GM19099 (cell line): ENCODE data around the gene SHISA6.

ENCODE experiments used
- POLR2A ChIP-seq: IDR thresholded peaks from 3 replicates; pipeline ENCODE4 v1.6.1; 2011; ENCODE audit warnings: low read depth; ENCODE audit not compliant: insufficient read length; ENCODE audit errors: extremely low read depth

The SHISA6 gene

DNA sequence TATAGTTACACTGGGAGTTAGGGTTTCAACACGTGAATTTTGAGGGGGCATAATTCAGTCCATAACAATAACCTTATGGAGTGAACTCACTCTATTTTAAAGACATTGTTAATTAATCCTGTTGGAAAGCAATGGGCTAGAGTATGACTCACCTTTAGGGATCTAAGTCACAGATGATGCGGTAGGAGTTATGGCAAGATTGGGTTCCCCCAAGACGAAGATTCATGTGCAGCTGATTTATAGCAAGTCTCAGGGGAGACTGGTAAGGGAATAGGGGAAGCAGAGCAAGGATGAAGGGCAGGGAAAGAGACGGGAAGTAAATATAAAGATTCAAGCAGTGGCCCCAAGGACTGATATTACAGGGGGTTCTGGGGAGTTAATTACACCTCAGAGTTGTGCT lies 197.7 kb downstream of the SHISA6 start:
- TF ChIP-seq POLR2A, result no peak

DNA sequence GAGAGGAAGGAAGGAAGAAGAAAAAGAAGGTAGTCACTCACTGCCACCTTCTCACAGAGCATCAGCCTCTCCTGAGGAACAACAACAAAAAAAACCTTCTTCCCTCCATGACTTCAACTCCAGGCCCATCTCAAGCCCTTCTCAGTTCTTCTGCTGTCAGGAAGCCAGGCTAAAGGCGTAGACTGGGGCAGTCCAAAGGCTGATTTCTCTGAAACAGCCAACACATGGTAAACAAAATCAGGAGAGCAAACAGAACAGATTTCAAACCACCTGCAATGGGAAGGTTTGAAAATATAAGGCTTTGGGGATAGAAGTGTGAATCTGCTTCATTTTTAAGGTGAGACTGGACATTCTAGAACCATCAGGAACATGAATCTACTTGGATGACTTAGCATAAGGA lies 200.0 kb downstream of the SHISA6 start:
- no peak for TF ChIP-seq POLR2A

DNA sequence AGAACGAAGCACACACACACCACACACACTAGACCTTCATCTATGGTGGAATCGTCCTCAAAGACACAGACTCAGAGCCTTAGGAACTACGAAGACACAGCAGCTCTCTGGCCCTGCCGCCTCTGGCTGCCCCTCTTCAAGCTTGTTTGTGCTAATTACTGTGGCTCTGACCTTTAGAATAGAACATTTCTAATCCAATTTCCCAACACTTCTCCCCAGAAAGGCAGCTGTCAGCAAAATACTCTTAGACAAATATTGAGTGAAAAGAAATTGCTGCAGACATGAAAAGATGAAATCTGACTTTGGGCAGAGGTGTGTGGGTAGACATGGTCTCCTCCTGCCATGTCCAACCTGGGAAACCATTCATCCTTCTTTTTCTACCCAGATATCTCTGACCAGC lies 205.3 kb downstream of the SHISA6 start:
- no peak for TF ChIP-seq POLR2A

DNA sequence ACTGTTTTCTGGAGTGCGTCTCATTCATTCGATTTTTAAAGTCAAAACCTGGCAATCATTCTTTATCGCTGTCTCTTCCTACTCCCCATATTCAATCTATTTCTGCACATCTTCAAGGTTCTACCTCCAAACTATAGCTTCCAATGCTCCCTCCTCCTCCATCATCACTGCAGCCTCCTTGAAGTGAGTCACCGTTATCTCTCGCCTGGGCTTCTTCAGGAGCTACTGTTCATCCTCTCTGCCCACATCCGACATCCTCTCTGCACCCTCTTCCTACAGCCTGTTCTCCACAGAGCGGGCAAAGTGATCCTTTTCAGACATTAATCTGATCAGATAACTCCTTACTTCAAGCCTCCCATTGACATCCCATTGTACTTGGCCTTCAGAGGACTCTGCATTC lies 213.1 kb downstream of the SHISA6 start:
- no peak for TF ChIP-seq POLR2A

DNA sequence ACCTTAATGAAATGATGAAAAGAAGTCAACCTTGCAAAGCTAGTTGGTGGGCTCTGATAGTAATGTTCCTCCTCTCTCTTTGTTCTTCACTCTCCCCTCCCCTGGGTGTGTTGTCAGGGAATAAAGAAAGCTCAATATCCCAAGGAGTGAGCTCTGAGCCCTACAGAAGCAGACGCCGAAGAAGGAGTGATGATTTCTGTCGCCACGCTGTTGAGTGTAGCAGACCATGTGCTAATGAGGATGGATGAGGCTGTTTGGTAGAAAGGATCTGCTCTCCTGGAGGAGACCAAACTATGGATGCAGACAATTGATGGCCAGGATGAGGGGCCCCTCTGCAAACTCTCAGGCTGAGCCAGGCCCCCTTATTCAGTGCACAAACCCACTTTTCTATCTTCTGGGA lies 217.3 kb downstream of the SHISA6 start:
- no peak for TF ChIP-seq POLR2A

DNA sequence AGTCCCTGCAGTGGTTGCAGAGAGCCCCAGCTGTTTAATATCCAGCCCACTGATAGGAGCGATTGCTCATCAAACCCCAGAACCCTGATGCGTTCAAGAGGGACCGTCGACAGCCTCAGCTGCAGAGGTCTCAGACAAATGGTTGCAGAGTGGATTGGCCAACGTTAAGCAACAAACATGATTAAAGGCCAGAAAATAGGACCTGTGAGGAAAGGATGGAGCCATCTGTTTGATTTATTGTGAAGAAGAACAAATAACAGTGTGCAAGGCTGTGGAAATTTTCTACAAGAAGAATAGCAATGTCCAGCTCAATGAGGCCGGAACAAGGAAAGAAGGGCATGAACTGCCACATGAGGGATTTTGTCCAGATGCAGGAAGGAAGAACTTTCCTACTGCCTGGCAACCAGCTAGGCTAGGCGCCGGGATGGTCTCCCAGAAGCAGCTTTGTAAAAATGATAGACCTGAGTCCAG lies 218.9 kb downstream of the SHISA6 start:
- TF ChIP-seq POLR2A, result no peak

DNA sequence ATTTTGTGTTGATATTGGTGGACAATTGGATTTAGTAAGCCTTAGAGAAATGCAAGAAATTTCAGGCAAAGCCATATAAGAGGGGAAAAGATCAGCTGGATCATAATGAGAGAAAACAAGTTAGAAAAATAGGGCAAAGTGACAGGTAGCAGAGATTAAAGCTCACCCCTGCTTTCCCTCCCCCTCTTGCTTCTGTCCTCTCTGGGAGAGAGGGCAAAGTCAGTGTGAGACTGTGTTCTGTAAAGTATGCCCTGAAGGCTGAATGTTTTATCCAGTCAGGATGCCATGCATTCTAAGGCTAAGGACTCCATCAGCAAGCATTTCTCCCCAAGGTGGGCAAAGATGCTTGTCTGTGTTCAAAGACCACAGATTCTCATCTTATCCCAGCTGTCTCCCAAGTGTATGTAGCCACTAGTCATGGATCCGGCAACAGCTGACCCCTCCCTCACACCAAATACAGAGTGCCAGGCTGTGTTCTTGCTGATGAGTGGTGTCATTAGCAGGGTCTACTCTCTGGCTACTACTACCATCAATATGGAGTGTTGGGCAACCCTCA lies 221.1 kb downstream of the SHISA6 start:
- no peak for TF ChIP-seq POLR2A

DNA sequence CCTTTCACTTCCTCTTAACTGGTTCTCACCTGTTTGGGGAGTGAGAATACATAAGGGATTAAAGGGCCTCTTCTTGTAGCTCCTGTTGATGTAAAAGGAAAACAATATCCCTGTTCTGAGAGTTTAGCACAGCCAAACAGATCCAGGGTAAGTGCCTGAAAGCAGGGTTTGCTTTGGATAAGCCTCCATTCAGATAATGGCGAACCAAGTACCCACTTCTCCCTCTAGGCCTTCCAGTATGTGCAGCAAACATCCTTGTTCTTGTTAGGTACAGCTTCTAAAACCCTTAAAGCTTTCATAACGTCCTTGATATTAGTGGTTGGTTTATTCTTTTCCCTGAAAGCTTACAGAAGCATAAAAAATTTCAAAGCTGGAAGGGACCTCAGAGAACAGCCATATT lies 226.6 kb downstream of the SHISA6 start:
- no peak for TF ChIP-seq POLR2A

DNA sequence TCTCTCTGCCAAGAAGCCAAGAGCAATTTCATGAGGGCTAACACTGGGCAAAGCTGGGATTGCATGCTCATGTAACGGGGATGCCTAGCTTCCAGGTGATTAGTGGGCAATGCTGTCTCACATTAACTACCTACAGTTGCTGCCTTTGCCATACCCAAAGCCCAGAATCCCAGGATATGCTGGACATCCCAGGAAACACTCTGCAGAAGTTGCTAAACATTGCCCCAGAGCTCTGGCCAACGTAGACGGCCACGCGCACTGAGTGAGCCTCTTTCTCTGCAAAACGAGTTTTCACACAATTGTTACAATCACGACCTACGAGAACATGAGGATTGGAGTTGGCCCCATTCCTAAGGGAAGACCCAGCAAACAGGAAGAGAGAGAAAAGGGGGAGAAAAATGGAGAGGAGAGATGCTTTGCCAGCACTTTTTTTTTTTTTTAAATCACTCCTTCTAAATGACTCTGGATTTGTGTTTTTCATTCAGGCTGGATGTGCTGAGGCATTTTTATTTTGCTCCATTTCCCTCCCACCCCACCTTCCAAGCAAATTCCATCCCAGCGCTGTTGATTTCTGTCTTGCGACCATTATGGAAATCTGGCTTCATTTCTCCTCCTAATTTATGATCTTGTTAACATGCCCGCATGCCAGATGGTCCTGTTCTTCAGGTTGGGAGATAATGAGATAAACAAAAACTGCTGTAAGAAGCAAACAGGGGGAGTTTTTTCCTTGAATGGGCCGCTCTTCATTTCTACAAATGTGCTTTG lies 244.5 kb downstream of the SHISA6 start:
- no peak for TF ChIP-seq POLR2A

DNA sequence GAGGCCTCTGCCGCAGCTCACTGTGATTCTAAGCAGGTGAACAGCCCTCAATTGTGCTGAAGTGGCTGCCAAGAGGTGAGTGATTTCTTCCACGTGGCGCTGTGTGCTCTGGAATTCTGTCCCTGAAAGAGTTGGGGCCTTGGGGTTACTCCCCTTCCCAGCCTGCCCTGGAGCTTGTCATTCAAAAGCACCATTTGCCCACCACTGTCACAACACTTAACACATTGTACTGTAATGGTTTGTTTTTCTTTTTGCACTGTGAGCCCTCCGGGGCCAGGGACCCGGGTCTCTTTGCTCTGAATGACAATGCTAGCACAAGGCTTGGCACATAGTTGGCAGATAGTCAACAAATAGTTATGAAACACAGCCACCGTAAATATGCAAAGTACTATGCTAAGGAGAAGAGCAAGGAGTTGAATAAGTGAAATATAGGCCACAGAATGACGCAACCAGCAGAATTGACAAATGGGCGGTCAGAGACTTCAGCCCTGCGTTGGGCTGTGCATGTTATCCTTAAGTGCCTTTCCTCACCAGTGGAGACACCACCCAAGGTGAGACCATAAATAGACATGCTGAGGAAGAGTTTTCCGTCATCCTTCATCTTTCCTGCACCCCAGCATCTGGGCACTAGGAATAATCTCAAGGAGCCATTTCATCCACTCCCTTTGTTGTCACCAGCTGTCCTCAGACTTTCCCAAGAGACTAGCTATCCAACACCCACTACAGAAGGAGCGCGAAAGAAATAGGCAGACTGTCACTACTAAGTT lies 245.3 kb downstream of the SHISA6 start:
- TF ChIP-seq POLR2A, result no peak

DNA sequence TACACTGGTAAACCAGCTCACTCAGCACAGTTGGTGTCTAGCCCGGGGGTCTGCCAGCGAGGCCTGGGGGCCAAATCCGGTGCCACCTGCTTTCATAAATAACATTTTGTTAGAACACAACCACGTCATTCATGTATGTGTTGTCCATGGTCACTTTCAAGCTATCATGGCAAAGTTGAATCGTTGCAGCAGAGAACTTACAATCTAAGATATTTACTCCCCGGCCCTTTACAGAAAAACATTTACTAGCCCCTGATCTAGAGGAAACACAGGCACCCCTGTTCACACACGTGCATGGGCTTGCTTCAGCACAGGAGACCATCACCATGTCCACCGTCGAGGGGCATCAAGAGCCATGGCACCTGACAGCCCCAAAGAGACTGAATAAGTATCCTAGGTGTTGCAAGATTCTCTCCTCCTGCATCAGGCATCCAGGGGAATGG lies 245.9 kb downstream of the SHISA6 start:
- no peak for TF ChIP-seq POLR2A

DNA sequence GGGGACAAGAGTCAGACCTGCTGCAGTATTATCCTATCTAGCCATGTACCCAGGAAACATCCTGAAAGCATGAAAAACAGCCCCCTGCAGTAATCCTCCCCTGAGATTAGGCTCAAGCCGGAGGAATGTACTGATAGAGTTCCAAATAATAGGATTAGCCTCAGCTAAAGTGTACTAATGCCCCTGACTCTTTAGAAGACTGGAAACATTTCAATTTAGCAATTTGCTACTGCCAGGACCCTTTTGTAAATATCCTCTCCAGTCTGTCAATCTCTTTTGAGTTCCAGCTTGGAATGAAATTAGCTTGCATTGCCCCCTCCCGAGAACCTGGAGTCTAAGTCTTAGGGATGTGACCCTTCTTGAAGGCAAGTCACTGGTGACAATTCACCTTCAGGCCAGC lies 246.5 kb downstream of the SHISA6 start:
- no peak for TF ChIP-seq POLR2A

DNA sequence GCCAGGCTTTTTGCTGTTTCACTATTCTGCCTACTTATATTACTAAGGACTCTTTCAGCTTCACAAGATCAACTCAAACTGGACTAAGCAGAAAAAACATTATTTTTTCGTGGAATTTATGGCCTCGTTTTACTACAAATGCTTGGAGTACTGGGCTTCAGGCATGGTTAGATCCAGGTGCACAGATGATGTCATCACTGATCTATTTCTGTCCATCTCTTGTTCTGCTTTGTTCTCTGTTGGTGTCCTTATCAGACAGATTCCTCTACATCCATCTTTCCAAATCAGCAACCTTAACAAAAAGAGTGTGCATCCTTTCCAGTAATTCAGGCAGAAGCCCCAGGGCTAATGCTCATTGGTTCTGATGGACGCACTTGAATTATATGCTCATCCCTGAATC lies 247.4 kb downstream of the SHISA6 start:
- TF ChIP-seq POLR2A, result no peak

DNA sequence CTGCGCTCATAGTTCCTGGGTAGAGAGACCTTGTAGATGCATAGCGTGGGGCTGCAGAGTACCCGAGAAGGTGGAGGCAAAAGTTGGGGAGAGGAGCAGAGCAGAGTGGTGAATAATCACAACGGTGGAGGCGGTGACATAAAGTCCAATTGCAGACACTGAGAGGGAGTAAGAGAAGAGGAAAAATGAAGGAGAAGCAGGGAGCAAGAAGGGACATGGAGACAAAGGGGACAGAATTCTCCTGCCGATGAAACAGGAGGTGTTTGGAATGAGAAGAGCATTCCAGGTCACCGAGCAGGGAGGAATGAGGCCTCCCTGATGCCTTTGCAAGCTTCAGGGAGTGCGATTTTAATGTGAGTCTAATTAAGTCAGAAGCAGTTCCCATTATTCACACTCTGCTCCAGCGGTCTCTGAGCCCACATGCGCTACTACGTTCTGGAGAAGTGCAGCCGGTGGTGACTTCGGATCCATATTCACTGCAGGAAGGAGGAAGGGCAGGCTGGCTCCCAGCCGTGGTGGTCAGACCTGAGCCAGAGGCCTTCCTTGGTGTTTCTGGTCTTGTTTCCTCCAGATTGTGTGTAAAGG lies 249.2 kb downstream of the SHISA6 start:
- TF ChIP-seq POLR2A, result no peak

DNA sequence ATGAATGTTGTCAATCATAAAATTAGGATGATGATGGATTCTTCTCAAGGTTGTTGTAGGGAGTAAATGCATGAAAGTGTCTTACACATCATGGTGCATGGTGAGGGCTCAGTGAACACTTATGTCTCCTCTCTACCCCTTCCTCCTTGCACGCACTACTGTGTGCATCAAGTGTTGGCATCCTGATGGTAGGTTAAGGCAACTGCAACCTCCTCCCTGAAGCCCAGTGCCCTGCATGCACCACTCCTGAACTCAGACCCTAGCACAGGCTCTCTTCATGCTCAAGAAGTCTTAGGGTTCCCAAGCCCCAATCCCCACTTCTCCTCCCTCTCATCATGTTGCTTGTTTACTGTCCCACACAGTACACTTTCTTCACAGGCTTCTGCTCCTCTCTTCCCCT lies 251.5 kb downstream of the SHISA6 start:
- TF ChIP-seq POLR2A, result no peak
